Lung (tissue), 12 donors: Measurements from ENCODE around the gene INO80B. TPM values are rescaled to one million over a fixed set of nuclear protein-coding genes. Genes with fewer than 3 reads are reported as not detected.
A peak's percentile ranks its signal among the peaks of the same experiment; 100 is the strongest.

ENCODE experiments used
- ATAC-seq: fragments of 200-7000 bp; cut with Tn5 transposase; one replicate; pipeline ENCODE4 v1.9.1; 2020; ENCODE audit warnings: moderate number of reproducible peaks; ENCODE audit not compliant: insufficient read depth, low FRiP score
- DNase-seq, 3 donors: peaks; one replicate each; pipeline ENCODE4 v3.0.0-alpha.2; 2013 to 2017
- H3K27ac ChIP-seq, 2 donors: one replicate each; pipeline ENCODE4 v1.5.1; 2013; ENCODE audit warnings: mild to moderate bottlenecking in 2 of 2, moderate library complexity in 2 of 2, control low read depth in 1 of 2, inconsistent platforms in 1 of 2, low read depth in 1 of 2, low read length in 1 of 2
- H3K27me3 ChIP-seq, 3 donors: one replicate each; pipeline ENCODE4 v1.5.1; 2013; ENCODE audit warnings: low read length in 2 of 3; ENCODE audit not compliant: control insufficient read depth in 3 of 3, insufficient read depth in 3 of 3
- H3K36me3 ChIP-seq, 4 donors: one replicate each; pipeline ENCODE4 v1.5.1; 2013; ENCODE audit warnings: low read length in 4 of 4, mild to moderate bottlenecking in 1 of 4, moderate library complexity in 1 of 4; ENCODE audit not compliant: control insufficient read depth in 4 of 4, insufficient read depth in 4 of 4
- H3K4me1 ChIP-seq, 5 donors: one replicate each; pipeline ENCODE4 v1.5.1; 2013; ENCODE audit warnings: low read length in 5 of 5, mild to moderate bottlenecking in 2 of 5, moderate library complexity in 1 of 5; ENCODE audit not compliant: control insufficient read depth in 5 of 5, insufficient read depth in 5 of 5
- H3K4me3 ChIP-seq: one replicate; pipeline ENCODE4 v1.5.1; 2013; ENCODE audit warnings: mild to moderate bottlenecking, control low read depth, moderate library complexity
- H3K9ac ChIP-seq, 2 donors: one replicate each; pipeline ENCODE4 v1.5.1; 2013; ENCODE audit warnings: low read length in 2 of 2, control low read depth in 1 of 2; ENCODE audit not compliant: insufficient read depth in 1 of 2
- H3K9me3 ChIP-seq, 4 donors: one replicate each; pipeline ENCODE4 v1.5.1; 2013; ENCODE audit warnings: low read length in 3 of 4, mild to moderate bottlenecking in 1 of 4, moderate library complexity in 1 of 4; ENCODE audit not compliant: control insufficient read depth in 4 of 4, insufficient read depth in 3 of 4
- CTCF ChIP-seq: IDR thresholded peaks from 2 replicates; pipeline ENCODE4 v1.5.1; 2012; ENCODE audit warnings: mild to moderate bottlenecking; ENCODE audit errors: control extremely low read depth, extremely low read depth
- WGBS, 2 donors: extraction: QIAGEN DNeasy Blood & Tissue Kit; methylation state at CpG; one replicate each; pipeline ENCODE4 v1.1.7; 2013; 5-methylcytosine and 5-hydroxymethylcytosine counted together
- polyA plus RNA-seq, 2 donors: library from polyadenylated mRNA; stranded (reverse); fragments of 200-250 nt; gene quantifications; one replicate each; pipeline ENCODE4 v1.2.1, GENCODE V29; 2013
- total RNA-seq, 2 donors: library from RNA; depleted of rRNA in 1 of 2; stranded (reverse); fragments of >200 nt in 1 of 2; gene quantifications; one replicate each; pipeline ENCODE4 v1.2.1, GENCODE V29; 2014 to 2021
- donor health status: control.
- donor health status: control.
- donor health status: Bipolar disorder and iron deficiency.
- donor health status: healthy.
- donor health status: DM: yes; HTN: yes; CAD: no.

The INO80B gene
- total and polyA plus RNA-seq, 4 donors = 22.7 to 72.3 (median 36.9) TPM

- H3K4me1 ChIP-seq = peaks cover 0 to 4% (median 0%) of the 10 kb centered on the region in 5 donors
- DNase-seq (peak; percentile 89 to 92 (median 92)), ATAC-seq (peak; percentile 94)
- WGBS, 2 donors = 0% methylated on average over 57 of the region's 57 CpGs
- H3K9ac ChIP-seq = peak within 1 kb of the TSS; percentile 51 to 70
- H3K36me3 ChIP-seq = peaks cover 0 to 12% (median 1%) of the 10 kb centered on the region in 4 donors
- H3K9me3 ChIP-seq = no peaks in the 10 kb centered on the region
- H3K27me3 ChIP-seq = no peaks in the 10 kb centered on the region
- TF ChIP-seq CTCF = no peak
- H3K4me3 ChIP-seq = peak within 1 kb of the TSS; percentile 68
- peak within 1 kb of the TSS in 1 of 2 donors; percentile 81 for H3K27ac ChIP-seq
Observed at GRCh38 chr2:74421221-74421870, 33.5 kb upstream of the INO80B start, which contains the start of the genes C2orf81 and WDR54. C2orf81 (minus strand) TSS chr2:74421619; CDS start chr2:74421560, 59 bp downstream. WDR54 (plus strand) TSS chr2:74421730; CDS start chr2:74422154, 424 bp downstream.

- Histone ChIP-seq H3K4me1 (peaks cover 0 to 4% (median 0%) of the 10 kb centered on the region in 5 donors), H3K36me3 (peaks cover 0 to 20% (median 7%) of the 10 kb centered on the region in 4 donors), H3K27me3 (no peaks in the 10 kb centered on the region), H3K9ac (no peak overlapping the region), H3K27ac (no peak overlapping the region), H3K4me3 (no peak overlapping the region), H3K9me3 (no peaks in the 10 kb centered on the region)
- WGBS, 2 donors = 81 to 85% methylated on average over 9 of the region's 9 CpGs
- DNase-seq (no peak), ATAC-seq (no peak)
- no peak for TF ChIP-seq CTCF
Observed at GRCh38 chr2:74423231-74424095, 31.4 kb upstream of the INO80B start.

DNA sequence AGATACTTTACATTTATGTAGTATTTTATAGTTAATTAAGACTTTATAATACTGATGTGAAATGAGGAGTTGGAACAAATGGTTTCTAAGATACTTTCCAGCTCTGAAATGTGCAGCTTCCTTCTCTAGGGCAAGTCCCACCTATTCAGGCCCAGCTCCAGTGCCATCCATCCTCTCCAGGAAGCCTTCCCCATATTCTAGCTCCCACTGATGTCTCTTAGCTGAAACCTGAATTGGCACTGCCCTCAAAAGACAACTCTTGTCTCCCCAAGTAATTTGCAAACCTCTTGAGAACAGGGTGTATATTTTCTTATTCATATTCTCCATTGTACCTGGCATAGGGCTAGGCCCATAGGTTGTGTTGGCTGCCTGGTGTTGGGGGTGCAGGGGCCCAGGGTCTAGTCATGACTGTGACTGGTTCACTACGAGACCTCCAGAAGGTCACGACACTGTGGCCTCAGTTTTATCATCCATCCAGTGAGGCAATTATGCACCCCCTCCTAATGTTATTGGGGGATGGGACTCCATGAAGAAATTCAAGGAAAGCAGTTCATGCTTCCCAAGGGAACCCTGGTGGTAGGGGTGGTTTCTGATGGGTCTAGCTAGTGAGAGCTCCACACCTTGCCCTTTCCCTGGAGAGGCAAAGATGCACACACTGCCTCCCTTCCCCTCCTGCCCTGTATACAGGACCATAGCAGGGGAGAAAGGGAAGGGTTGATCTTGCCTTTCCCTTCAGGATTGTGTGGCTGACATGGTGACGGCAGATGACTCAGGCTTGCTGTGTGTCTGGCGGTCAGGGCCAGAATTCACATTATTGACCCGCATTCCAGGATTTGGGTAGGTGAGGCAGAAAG lies 30.5 kb upstream of the INO80B start:
- Histone ChIP-seq H3K9ac (no peak overlapping the region), H3K4me1 (peaks cover 0 to 4% (median 0%) of the 10 kb centered on the region in 5 donors), H3K4me3 (no peak overlapping the region), H3K27me3 (no peaks in the 10 kb centered on the region), H3K9me3 (no peaks in the 10 kb centered on the region), H3K27ac (no peak overlapping the region), H3K36me3 (peaks cover 4 to 24% (median 15%) of the 10 kb centered on the region in 4 donors)
- ATAC-seq (no peak), DNase-seq (no peak)
- WGBS, 2 donors = 85 to 90% methylated on average over 5 of the region's 5 CpGs
- no peak for TF ChIP-seq CTCF
